Esophagus squamous epithelium (tissue), 4 donors: ENCODE results near the gene ATP5PD.

Experiments used
- CTCF ChIP-seq, 6 experiments: fragments of 450-650 bp in 4 of 6; fragments of 200-600 bp in 2 of 6; sonication (generic) in 2 of 6; IDR thresholded peaks; one replicate each; pipeline ENCODE4 v1.5.1; 2016 to 2019; ENCODE audit warnings: antibody characterized with exemption in 6 of 6, mild to moderate bottlenecking in 4 of 6, moderate library complexity in 4 of 6
- POLR2A ChIP-seq, 4 donors: fragments of 450-650 bp; IDR thresholded peaks; one replicate each; pipeline ENCODE4 v1.6.1; 2017; ENCODE audit warnings: antibody characterized with exemption in 4 of 4, mild to moderate bottlenecking in 4 of 4, moderate library complexity in 3 of 4

- no peak for TF ChIP-seq POLR2A (IDR thresholded peaks at IDR 0.05)
- no peak for TF ChIP-seq CTCF (IDR thresholded peaks at IDR 0.05)
Observed at GRCh38 chr17:75001915-75002843, 44.6 kb downstream of the ATP5PD start.
